Measurements from ENCODE around the gene MORN4. TPM values are rescaled to one million over a fixed set of nuclear protein-coding genes. Genes with fewer than 3 reads are reported as not detected.

MORN4 gene
- total and polyA plus RNA-seq, 9 of the 15 experiments (the other 6 are each of a cell fraction or from before 2014, with no cell fraction given), result 8.3 to 23.9 (median 11.7) TPM

DNA sequence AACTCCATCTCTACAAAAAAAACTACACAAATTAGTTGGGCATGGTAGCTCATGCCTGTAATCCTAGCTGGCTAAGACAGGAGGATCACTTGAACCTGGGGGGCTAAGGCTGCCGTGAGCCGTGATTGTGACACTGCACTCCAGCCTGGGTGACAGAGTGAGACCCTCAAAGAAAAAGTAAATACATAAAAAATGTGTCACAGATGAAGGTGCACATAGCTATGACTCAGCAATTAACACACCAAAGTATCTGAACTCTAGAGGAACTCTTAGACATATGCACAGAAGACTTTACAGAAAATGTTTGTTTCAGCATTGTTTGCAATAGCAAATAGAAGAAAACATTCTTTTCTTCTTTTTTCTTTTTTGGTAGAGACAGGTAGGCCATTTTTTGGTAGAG is 35.5 kb downstream of the MORN4 start (continued):
- TF ChIP-seq ZBTB43 (CRISPR knock-in tag; IDR thresholded peaks at IDR 0.05) (no peak), ARID1B (IDR thresholded peaks at IDR 0.05) (peak; percentile 44; the same call in 1 of the 2 replicates), ZNF592 (IDR thresholded peaks at IDR 0.05) (0 out of 2 replicates have a peak, but pooled peaks have one; percentile 43), SMARCA4 (IDR thresholded peaks at IDR 0.05) (0 out of 2 replicates have a peak, but pooled peaks have one; percentile 28), ID3 (CRISPR knock-in tag; IDR thresholded peaks at IDR 0.05) (no peak), ID3 (tag; IDR thresholded peaks at IDR 0.05) (no peak), TSHZ1 (CRISPR knock-in tag; IDR thresholded peaks at IDR 0.05) (no peak), BACH1 (tag; IDR thresholded peaks at IDR 0.05) (peak; percentile 77; the same call in 1 of the 2 replicates), DPF2 (IDR thresholded peaks at IDR 0.05) (peak; percentile 50; the same call in 1 of the 2 replicates), NFE2L1 (tag; IDR thresholded peaks at IDR 0.05; ENCODE audit: borderline replicate concordance, low read depth) (peak; percentile 93), NFE2 (IDR thresholded peaks at IDR 0.05; ENCODE audit: low read depth) (peak; percentile 92), NR3C1 (CRISPR knock-in tag; IDR thresholded peaks at IDR 0.05) (no peak)
